ENCODE data around the gene LENG8.

DNA sequence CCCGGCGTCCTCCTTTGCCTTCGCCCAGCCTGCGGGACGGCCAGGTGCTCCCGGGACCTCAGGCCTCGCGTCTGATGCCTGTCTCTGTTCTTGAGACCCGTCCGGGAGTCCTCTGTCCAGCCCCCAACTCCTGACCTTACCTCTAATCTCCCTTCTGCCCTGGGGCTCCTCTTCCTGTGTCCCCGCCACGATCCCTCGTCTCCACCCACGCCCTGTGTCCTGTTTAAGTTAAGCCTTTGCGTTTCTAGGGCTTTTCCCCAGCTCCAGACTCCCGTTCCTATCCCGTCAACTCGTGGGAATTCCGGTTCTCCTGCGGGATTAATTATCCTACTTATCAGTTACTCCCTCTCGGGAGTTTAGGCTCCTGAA lies 686 bp downstream of the LENG8 start:
- TF ChIP-seq, protein P1, sequence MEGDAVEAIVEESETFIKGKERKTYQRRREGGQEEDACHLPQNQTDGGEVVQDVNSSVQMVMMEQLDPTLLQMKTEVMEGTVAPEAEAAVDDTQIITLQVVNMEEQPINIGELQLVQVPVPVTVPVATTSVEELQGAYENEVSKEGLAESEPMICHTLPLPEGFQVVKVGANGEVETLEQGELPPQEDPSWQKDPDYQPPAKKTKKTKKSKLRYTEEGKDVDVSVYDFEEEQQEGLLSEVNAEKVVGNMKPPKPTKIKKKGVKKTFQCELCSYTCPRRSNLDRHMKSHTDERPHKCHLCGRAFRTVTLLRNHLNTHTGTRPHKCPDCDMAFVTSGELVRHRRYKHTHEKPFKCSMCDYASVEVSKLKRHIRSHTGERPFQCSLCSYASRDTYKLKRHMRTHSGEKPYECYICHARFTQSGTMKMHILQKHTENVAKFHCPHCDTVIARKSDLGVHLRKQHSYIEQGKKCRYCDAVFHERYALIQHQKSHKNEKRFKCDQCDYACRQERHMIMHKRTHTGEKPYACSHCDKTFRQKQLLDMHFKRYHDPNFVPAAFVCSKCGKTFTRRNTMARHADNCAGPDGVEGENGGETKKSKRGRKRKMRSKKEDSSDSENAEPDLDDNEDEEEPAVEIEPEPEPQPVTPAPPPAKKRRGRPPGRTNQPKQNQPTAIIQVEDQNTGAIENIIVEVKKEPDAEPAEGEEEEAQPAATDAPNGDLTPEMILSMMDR (IDR thresholded peaks at IDR 0.05; ENCODE audit: insufficient read depth, low read depth, low read length) = no peak
- TF ChIP-seq EZH2 (IDR thresholded peaks at IDR 0.05; ENCODE audit: insufficient read depth, low read length) = no peak

Measured in astrocyte (in vitro differentiated cells and primary cell).